DND-41 (cell line): ENCODE data around the gene PRKCE.

Experiments used
- EZH2 ChIP-seq: IDR thresholded peaks from 3 replicates; pipeline ENCODE4 v1.6.1; 2012; ENCODE audit warnings: borderline replicate concordance, low read depth, mild to moderate bottlenecking, moderate library complexity, low read length, inconsistent platforms; ENCODE audit not compliant: severe bottlenecking
- TF ChIP-seq, protein P1 (sequence below): IDR thresholded peaks from 2 replicates; pipeline ENCODE4 v1.5.1; 2012; ENCODE audit warnings: borderline replicate concordance, low read length, moderate library complexity, mild to moderate bottlenecking; ENCODE audit not compliant: poor library complexity, severe bottlenecking; ENCODE audit errors: extremely low read depth

DNA sequence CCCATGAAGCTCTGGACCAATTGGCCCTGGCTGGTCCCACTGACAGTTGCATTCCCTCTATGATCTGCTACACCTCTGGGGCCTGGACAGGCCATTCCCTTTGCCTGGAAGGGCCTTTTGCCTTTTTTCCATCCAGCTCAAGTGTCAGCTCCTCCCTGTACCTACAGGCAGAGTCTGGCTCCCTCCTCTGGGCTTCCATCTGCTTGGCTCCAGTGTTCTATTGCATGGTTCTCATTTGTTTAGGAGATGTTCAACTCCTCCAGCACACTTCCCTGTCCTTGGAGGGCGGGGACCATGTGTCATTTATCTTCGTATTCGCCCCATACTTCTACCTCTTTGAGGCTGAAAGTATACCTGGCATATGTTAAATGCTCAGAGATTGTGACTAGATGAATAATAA, 61.1 kb downstream of the PRKCE start:
- TF ChIP-seq, protein P1, sequence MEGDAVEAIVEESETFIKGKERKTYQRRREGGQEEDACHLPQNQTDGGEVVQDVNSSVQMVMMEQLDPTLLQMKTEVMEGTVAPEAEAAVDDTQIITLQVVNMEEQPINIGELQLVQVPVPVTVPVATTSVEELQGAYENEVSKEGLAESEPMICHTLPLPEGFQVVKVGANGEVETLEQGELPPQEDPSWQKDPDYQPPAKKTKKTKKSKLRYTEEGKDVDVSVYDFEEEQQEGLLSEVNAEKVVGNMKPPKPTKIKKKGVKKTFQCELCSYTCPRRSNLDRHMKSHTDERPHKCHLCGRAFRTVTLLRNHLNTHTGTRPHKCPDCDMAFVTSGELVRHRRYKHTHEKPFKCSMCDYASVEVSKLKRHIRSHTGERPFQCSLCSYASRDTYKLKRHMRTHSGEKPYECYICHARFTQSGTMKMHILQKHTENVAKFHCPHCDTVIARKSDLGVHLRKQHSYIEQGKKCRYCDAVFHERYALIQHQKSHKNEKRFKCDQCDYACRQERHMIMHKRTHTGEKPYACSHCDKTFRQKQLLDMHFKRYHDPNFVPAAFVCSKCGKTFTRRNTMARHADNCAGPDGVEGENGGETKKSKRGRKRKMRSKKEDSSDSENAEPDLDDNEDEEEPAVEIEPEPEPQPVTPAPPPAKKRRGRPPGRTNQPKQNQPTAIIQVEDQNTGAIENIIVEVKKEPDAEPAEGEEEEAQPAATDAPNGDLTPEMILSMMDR, result no peak
- TF ChIP-seq EZH2, result no peak
